Esophagus squamous epithelium (tissue), 4 donors: ENCODE data around the gene COL16A1.

Source experiments
- CTCF ChIP-seq, 6 experiments: fragments of 450-650 bp in 4 of 6; fragments of 200-600 bp in 2 of 6; sonication (generic) in 2 of 6; IDR thresholded peaks; one replicate each; pipeline ENCODE4 v1.5.1; 2016 to 2019; ENCODE audit warnings: antibody characterized with exemption in 6 of 6, mild to moderate bottlenecking in 4 of 6, moderate library complexity in 4 of 6
- POLR2A ChIP-seq, 4 donors: fragments of 450-650 bp; IDR thresholded peaks; one replicate each; pipeline ENCODE4 v1.6.1; 2017; ENCODE audit warnings: antibody characterized with exemption in 4 of 4, mild to moderate bottlenecking in 4 of 4, moderate library complexity in 3 of 4

- TF ChIP-seq CTCF (IDR thresholded peaks at IDR 0.05) (no peak), POLR2A (IDR thresholded peaks at IDR 0.05) (no peak)
Measured at GRCh38 chr1:31614414-31615005, 89.3 kb downstream of the COL16A1 start.
